Upper lobe of left lung (tissue), 4 donors: ENCODE data around the gene TAF6.

Experiments used
- CTCF ChIP-seq, 6 experiments: fragments of 450-650 bp in 4 of 6; fragments of 200-600 bp in 2 of 6; sonication (generic) in 2 of 6; IDR thresholded peaks; one replicate each; pipeline ENCODE4 v1.5.1; 2016 to 2019; ENCODE audit warnings: antibody characterized with exemption in 6 of 6
- POLR2A ChIP-seq, 4 donors: fragments of 450-650 bp; IDR thresholded peaks; one replicate each; pipeline ENCODE4 v1.5.1; 2016 to 2017; ENCODE audit warnings: antibody characterized with exemption in 4 of 4, mild to moderate bottlenecking in 2 of 4
- POLR2AphosphoS5 ChIP-seq, 2 donors: sonication (generic); formaldehyde crosslinking; IDR thresholded peaks; one replicate each; pipeline ENCODE4 v1.5.1; 2017; ENCODE audit warnings: antibody characterized with exemption in 2 of 2

GRCh38 chr7:100148225-100148558 lies 29.0 kb upstream of the TAF6 start:
- TF ChIP-seq CTCF (IDR thresholded peaks at IDR 0.05) (no peak), POLR2AphosphoS5 (IDR thresholded peaks at IDR 0.05) (no peak), POLR2A (IDR thresholded peaks at IDR 0.05) (no peak)
